HepG2 (cell line): ENCODE data around the gene BMP8B.

Experiments
- POLR2AphosphoS5 ChIP-seq: IDR thresholded peaks from 2 replicates; pipeline ENCODE4 v1.6.1; 2012; ENCODE audit warnings: low read depth, low read length
- TF ChIP-seq, protein P1 (sequence below): sonication (generic); formaldehyde crosslinking; IDR thresholded peaks from 2 replicates; pipeline ENCODE4 v1.9.0; 2022; ENCODE audit warnings: missing genetic modification reagents, mild to moderate bottlenecking, borderline replicate concordance

DNA sequence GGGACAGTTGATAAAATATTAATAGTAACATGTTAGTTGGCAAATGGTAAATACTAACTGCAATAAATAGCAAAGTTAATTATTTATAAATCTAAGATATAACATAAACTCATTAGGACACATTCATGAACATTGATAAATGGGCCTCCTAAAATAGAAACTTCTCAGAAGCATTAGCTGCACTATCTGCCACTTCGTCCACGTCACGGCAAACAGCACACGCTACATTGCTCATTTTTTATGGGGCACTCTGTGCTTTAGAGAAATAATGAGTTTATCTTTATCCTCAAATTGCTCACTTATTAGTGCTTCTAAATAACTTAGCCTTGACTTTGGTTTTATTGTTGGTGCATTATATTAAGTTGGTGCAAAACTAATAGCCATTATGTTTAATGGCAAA is 81.2 kb downstream of the BMP8B start:
- TF ChIP-seq, protein P1, sequence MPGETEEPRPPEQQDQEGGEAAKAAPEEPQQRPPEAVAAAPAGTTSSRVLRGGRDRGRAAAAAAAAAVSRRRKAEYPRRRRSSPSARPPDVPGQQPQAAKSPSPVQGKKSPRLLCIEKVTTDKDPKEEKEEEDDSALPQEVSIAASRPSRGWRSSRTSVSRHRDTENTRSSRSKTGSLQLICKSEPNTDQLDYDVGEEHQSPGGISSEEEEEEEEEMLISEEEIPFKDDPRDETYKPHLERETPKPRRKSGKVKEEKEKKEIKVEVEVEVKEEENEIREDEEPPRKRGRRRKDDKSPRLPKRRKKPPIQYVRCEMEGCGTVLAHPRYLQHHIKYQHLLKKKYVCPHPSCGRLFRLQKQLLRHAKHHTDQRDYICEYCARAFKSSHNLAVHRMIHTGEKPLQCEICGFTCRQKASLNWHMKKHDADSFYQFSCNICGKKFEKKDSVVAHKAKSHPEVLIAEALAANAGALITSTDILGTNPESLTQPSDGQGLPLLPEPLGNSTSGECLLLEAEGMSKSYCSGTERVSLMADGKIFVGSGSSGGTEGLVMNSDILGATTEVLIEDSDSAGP (CRISPR knock-in tag): no peak
- TF ChIP-seq POLR2AphosphoS5: no peak
